HepG2 (cell line): Measurements from ENCODE around the gene MAGI1. TPM values are rescaled to one million over a fixed set of nuclear protein-coding genes. Genes with fewer than 3 reads are reported as not detected.

Experiments used
- ATAC-seq: fragments of 200-7000 bp; cut with Tn5 transposase; 3 replicates; pipeline ENCODE4 v1.9.1; 2020; ENCODE audit warnings: mild to moderate bottlenecking, moderate library complexity
- BruUV-seq: library from RNA; stranded (reverse); fragments of 400-500 nt; replicated peaks from 2 replicates; lab custom pipeline; 2021; lab: Mats Ljungman, UMichigan
- CTCF ChIA-PET: fragments of 300-600 bp; formaldehyde crosslinking; extraction: SDS; loops from one replicate; lab custom pipeline; 2021; ENCODE audit warnings: low total read pairs, inconsistent platforms, low intra/inter-chr PET ratio; lab: Yijun Ruan, JAX
- POLR2A ChIA-PET: fragments of 350-600 bp; sonication (Branson Sonifier 250); formaldehyde crosslinking; loops from one replicate; lab custom pipeline; 2020; ENCODE audit warnings: antibody characterized with exemption, inconsistent platforms; lab: Yijun Ruan, JAX
- DNase-seq: peaks from one replicate; pipeline ENCODE4 v3.0.0-alpha.2; 2015; ENCODE audit warnings: low spot score
- FAIRE-seq: peaks from 3 replicates; lab custom pipeline; 2011; peaks lifted over from hg19 to GRCh38; lab: Jason Lieb, UNC
- H2AFZ ChIP-seq: one replicate; pipeline ENCODE4 v1.6.1; 2011; ENCODE audit warnings: low read length, inconsistent platforms
- H3K27ac ChIP-seq: fragments of 300-600 bp; 3 replicates; pipeline ENCODE4 v1.8.0; 2011; ENCODE audit warnings: mixed run types, mild to moderate bottlenecking, mixed read lengths, low read length, inconsistent platforms; ENCODE audit not compliant: insufficient read depth; ENCODE audit errors: extremely low read length
- H3K27me3 ChIP-seq, 2 experiments: fragments of 200-600 bp in 1 of 2; 2 replicates in 1 of 2; 3 replicates in 1 of 2; pipeline versions ENCODE4 v1.6.0 to v1.8.0; 2011; ENCODE audit warnings: low read length in 2 of 2, mild to moderate bottlenecking in 2 of 2, moderate library complexity in 2 of 2, inconsistent platforms in 1 of 2; ENCODE audit not compliant: insufficient read depth in 2 of 2, control insufficient read depth in 1 of 2
- H3K36me3 ChIP-seq, 2 experiments: fragments of 200-600 bp in 1 of 2; replicated peaks in 1 of 2; 2 replicates in 1 of 2; 3 replicates in 1 of 2; pipeline versions ENCODE4 v1.5.1 to v1.8.0; 2011; ENCODE audit warnings: low read length in 2 of 2, inconsistent platforms in 1 of 2; ENCODE audit not compliant: insufficient read depth in 2 of 2, control insufficient read depth in 1 of 2
- H3K4me1 ChIP-seq: 2 replicates; pipeline ENCODE4 v1.5.1; 2012; ENCODE audit warnings: low read length, inconsistent platforms; ENCODE audit not compliant: insufficient read depth
- H3K4me2 ChIP-seq: 2 replicates; pipeline ENCODE4 v1.6.0; 2011; ENCODE audit warnings: low read depth, low read length, inconsistent platforms
- H3K4me3 ChIP-seq, 3 experiments: fragments of 200-600 bp in 1 of 3; sonication (generic), shearing (Covaris generic) in 1 of 3; replicated peaks in 1 of 3; 2 replicates each; pipeline ENCODE4 v1.5.1; 2011 to 2016; ENCODE audit warnings: low read length in 3 of 3, inconsistent platforms in 2 of 3, low read depth in 2 of 3, mild to moderate bottlenecking in 2 of 3, control low read depth in 1 of 3, mixed read lengths in 1 of 3; ENCODE audit not compliant: insufficient read depth in 1 of 3
- H3K79me2 ChIP-seq: one replicate; pipeline ENCODE4 v1.6.1; 2011; ENCODE audit warnings: low read length, inconsistent platforms; ENCODE audit not compliant: insufficient read depth
- H3K9ac ChIP-seq: 2 replicates; pipeline ENCODE4 v1.6.0; 2011; ENCODE audit warnings: mild to moderate bottlenecking, low read depth, low read length, inconsistent platforms; ENCODE audit not compliant: insufficient read depth
- H3K9me3 ChIP-seq: 2 replicates; pipeline ENCODE4 v1.5.1; 2012; ENCODE audit warnings: mild to moderate bottlenecking, low read length
- H4K20me1 ChIP-seq: 2 replicates; pipeline ENCODE4 v1.6.0; 2011; ENCODE audit warnings: inconsistent platforms, mild to moderate bottlenecking, low read length, moderate library complexity; ENCODE audit not compliant: insufficient read depth
- KMT2A ChIP-seq: sonication (generic); formaldehyde crosslinking; IDR thresholded peaks from 2 replicates; pipeline ENCODE4 v1.4.0; 2020; ENCODE audit warnings: missing genetic modification reagents
- SOX5 ChIP-seq: IDR thresholded peaks from 2 replicates; pipeline ENCODE4 v1.6.1; 2016; ENCODE audit warnings: borderline replicate concordance
- TEAD2 ChIP-seq: sonication (generic); formaldehyde crosslinking; IDR thresholded peaks from 2 replicates; pipeline ENCODE4 v1.9.0; 2021; ENCODE audit warnings: missing genetic modification reagents
- YEATS2 ChIP-seq: sonication (generic); formaldehyde crosslinking; IDR thresholded peaks from 2 replicates; pipeline ENCODE4 v1.4.0; 2020; ENCODE audit warnings: missing genetic modification reagents, borderline replicate concordance
- ZFP37 ChIP-seq: sonication (generic); formaldehyde crosslinking; IDR thresholded peaks from 2 replicates; pipeline ENCODE4 v1.4.0; 2020; ENCODE audit warnings: missing genetic modification reagents, borderline replicate concordance
- ZFYVE20 ChIP-seq: sonication (generic); formaldehyde crosslinking; IDR thresholded peaks from 2 replicates; pipeline ENCODE4 v1.8.0; 2023; ENCODE audit warnings: low read depth, mild to moderate bottlenecking, moderate library complexity, missing genetic modification reagents, borderline replicate concordance
- ZNF124 ChIP-seq: sonication (generic); formaldehyde crosslinking; IDR thresholded peaks from 2 replicates; pipeline ENCODE4 v1.4.0; 2020; ENCODE audit warnings: missing genetic modification reagents
- ZNF335 ChIP-seq: sonication (generic); formaldehyde crosslinking; IDR thresholded peaks from 2 replicates; pipeline ENCODE4 v1.4.0; 2020; ENCODE audit warnings: missing genetic modification reagents
- ZNF468 ChIP-seq: sonication (generic); formaldehyde crosslinking; IDR thresholded peaks from 2 replicates; pipeline ENCODE4 v1.8.0; 2022; ENCODE audit warnings: mild to moderate bottlenecking, moderate library complexity, missing genetic modification reagents
- ZNF556 ChIP-seq: sonication (generic); formaldehyde crosslinking; IDR thresholded peaks from 2 replicates; pipeline ENCODE4 v1.4.0; 2020; ENCODE audit warnings: mild to moderate bottlenecking, missing genetic modification reagents, borderline replicate concordance
- ZNF780A ChIP-seq: sonication (generic); formaldehyde crosslinking; IDR thresholded peaks from 2 replicates; pipeline ENCODE4 v1.8.0; 2022; ENCODE audit warnings: mild to moderate bottlenecking, missing genetic modification reagents, moderate library complexity
- ZNF781 ChIP-seq: sonication (generic); formaldehyde crosslinking; IDR thresholded peaks from 2 replicates; pipeline ENCODE4 v1.5.1; 2020; ENCODE audit warnings: borderline replicate concordance, mild to moderate bottlenecking, missing genetic modification reagents; ENCODE audit errors: not compliant biosample characterization
- WGBS: methylation state at CpG from one replicate; pipeline ENCODE4 v1.1.6; 2017; ENCODE audit warnings: low lambda C conversion rate; 5-methylcytosine and 5-hydroxymethylcytosine counted together
- in situ Hi-C: cut with HindIII; loops from 2 replicates; pipeline ENCODE4 v1.10.0; 2017; ENCODE audit warnings: low pct_unique_long_range_greater_than_20kb; ENCODE audit not compliant: extremely low pct_ligation_motif_present
- intact Hi-C: fragments of 100-400 bp; cut with micrococcal nuclease; formaldehyde crosslinking; loops from one replicate; pipeline ENCODE4 v1.10.0; 2022; ENCODE audit not compliant: unreplicated experiment
- polyA plus RNA-seq, 8 experiments: library from polyadenylated mRNA; depleted of rRNA in 3 of 8; stranded (reverse) in 7 of 8; unstranded in 1 of 8; fragments of >200 nt; fragmentation: Illumina TruSeq in 4 of 8; extraction: Trizol in 4 of 8; gene quantifications; 2 replicates each; pipeline versions ENCODE4 v1.2.1 to v1.2.3, GENCODE V29; 2011 to 2016; ENCODE audit warnings: low read depth in 4 of 8, missing spikeins in 1 of 8, mixed read lengths in 1 of 8; ENCODE audit not compliant: insufficient read depth in 1 of 8
- total RNA-seq, 5 experiments: library from RNA; depleted of rRNA; stranded (reverse); fragments of >200 nt; fragmentation: Illumina TruSeq; extraction: Trizol; gene quantifications; 2 replicates each; pipeline ENCODE4 v1.2.3, GENCODE V29; 2016; ENCODE audit warnings: low read depth in 1 of 5
- TF ChIP-seq, protein P1 (sequence below): sonication (generic); formaldehyde crosslinking; IDR thresholded peaks from 2 replicates; pipeline ENCODE4 v1.4.0; 2020; ENCODE audit warnings: missing genetic modification reagents
- TF ChIP-seq, protein P2 (sequence below): sonication (generic); formaldehyde crosslinking; IDR thresholded peaks from 2 replicates; pipeline ENCODE4 v1.4.0; 2020; ENCODE audit warnings: missing genetic modification reagents

Gene MAGI1
- total and polyA plus RNA-seq, 2 of the 13 experiments (the other 11 are each of a cell fraction or from before 2014, with no cell fraction given): 22.2 to 26.0 TPM

DNA sequence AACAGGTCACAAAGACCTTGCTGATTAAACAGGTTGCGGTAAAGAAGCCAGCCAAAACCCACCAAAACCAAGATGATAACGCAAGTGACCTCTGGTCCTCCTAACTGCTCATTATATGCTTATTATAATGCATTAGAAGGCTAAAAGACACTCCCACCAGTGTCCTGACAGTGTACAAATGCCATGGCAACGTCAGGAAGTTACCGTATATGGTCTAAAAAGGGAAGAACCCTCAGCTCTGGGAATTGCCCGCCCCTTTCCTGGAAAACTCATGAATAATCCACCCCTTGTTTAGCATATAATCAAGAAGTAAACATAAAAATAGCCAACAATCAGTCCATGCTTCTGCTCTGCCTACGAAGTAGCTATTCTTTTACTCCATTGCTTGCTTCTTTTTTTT is 108.1 kb downstream of the MAGI1 start:
- no TSS peak for BruUV-seq
- H3K27me3 ChIP-seq: no peaks in the 10 kb centered on the region
- POLR2A ChIA-PET: no interaction called here
- H3K79me2 ChIP-seq: peaks cover 73% of the 10 kb centered on the region
- no peaks in the 10 kb centered on the region for H3K9me3 ChIP-seq
- H3K27ac ChIP-seq: no peak overlapping the region
- TF ChIP-seq ZNF468 (CRISPR knock-in tag): no peak
- H3K4me1 ChIP-seq: peaks cover 56% of the 10 kb centered on the region
- H3K9ac ChIP-seq: no peak overlapping the region
- ATAC-seq (no peak), FAIRE-seq (no peak), DNase-seq (no peak)
- intact Hi-C loops (no loop called here), in situ Hi-C loops (no loop called here)
- WGBS: 96% methylated on average over 6 of the region's 6 CpGs
- H4K20me1 ChIP-seq: peaks cover 18% of the 10 kb centered on the region
- H3K4me3 ChIP-seq: no peak overlapping the region
- CTCF ChIA-PET: no interaction called here
- H2AFZ ChIP-seq: no peak overlapping the region
- H3K36me3 ChIP-seq: no peaks in the 10 kb centered on the region
- no peak overlapping the region for H3K4me2 ChIP-seq

DNA sequence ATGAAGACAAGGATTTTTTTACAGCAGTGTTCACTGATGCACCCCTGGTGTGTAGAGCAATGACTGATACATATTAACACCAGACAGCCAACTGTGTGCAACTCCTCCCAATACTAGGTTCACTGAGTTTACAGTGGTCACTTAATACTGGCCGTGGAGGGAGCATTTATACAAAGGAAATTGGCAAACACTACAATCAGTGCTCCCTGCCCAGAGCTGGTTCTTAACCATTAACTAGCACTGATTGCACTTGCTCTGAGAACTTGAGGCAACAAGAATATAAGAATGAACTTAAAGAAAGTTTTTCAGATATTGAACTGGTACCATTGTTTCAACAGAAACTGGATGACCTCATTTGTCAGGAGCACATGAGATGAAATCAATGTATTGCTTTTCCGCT is 110.6 kb downstream of the MAGI1 start:
- in situ Hi-C loops: no loop called here
- peaks cover 72% of the 10 kb centered on the region for H3K79me2 ChIP-seq
- ChIA-PET CTCF (no interaction called here), POLR2A (no interaction called here)
- H3K27ac ChIP-seq: peak overlapping the region; percentile 20
- H3K4me1 ChIP-seq: peaks cover 68% of the 10 kb centered on the region
- ATAC-seq: peak; percentile 92
- no peaks in the 10 kb centered on the region for H3K36me3 ChIP-seq
- H3K4me3 ChIP-seq: peak overlapping the region in 2 of 3 experiments; percentile 19 to 24; a peak in 1 of 6 replicates
- no TSS peak for BruUV-seq
- H2AFZ ChIP-seq: no peak overlapping the region
- H4K20me1 ChIP-seq: peaks cover 17% of the 10 kb centered on the region
- H3K9ac ChIP-seq: 0 out of 2 replicates have a peak overlapping the region, but pooled peaks have one; percentile 8
- peak overlapping the region; percentile 60 for H3K4me2 ChIP-seq
- intact Hi-C loops: loop anchor here (10.0 kb wide), 1 partner anchor 107 kb away; the partner anchor contains the start of gene MAGI1
- FAIRE-seq: peak; percentile 63
- peak; percentile 69 for DNase-seq
- no peaks in the 10 kb centered on the region for H3K9me3 ChIP-seq
- WGBS: 10% methylated on average over 2 of the region's 2 CpGs
- no peaks in the 10 kb centered on the region for H3K27me3 ChIP-seq
- TF ChIP-seq ZNF781: no peak
- no peak for TF ChIP-seq ZFYVE20 (CRISPR knock-in tag)
- no peak for TF ChIP-seq ZNF124
- TF ChIP-seq ZFP37 (CRISPR knock-in tag): no peak
- no peak for TF ChIP-seq TEAD2 (CRISPR knock-in tag)
- TF ChIP-seq, protein P1, sequence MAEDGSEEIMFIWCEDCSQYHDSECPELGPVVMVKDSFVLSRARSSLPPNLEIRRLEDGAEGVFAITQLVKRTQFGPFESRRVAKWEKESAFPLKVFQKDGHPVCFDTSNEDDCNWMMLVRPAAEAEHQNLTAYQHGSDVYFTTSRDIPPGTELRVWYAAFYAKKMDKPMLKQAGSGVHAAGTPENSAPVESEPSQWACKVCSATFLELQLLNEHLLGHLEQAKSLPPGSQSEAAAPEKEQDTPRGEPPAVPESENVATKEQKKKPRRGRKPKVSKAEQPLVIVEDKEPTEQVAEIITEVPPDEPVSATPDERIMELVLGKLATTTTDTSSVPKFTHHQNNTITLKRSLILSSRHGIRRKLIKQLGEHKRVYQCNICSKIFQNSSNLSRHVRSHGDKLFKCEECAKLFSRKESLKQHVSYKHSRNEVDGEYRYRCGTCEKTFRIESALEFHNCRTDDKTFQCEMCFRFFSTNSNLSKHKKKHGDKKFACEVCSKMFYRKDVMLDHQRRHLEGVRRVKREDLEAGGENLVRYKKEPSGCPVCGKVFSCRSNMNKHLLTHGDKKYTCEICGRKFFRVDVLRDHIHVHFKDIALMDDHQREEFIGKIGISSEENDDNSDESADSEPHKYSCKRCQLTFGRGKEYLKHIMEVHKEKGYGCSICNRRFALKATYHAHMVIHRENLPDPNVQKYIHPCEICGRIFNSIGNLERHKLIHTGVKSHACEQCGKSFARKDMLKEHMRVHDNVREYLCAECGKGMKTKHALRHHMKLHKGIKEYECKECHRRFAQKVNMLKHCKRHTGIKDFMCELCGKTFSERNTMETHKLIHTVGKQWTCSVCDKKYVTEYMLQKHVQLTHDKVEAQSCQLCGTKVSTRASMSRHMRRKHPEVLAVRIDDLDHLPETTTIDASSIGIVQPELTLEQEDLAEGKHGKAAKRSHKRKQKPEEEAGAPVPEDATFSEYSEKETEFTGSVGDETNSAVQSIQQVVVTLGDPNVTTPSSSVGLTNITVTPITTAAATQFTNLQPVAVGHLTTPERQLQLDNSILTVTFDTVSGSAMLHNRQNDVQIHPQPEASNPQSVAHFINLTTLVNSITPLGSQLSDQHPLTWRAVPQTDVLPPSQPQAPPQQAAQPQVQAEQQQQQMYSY (CRISPR knock-in tag): no peak
- TF ChIP-seq SOX5 (CRISPR knock-in tag): no peak
- TF ChIP-seq ZNF335 (CRISPR knock-in tag): no peak
- TF ChIP-seq ZNF556: peak; percentile 57; the same call in 1 of the 2 replicates
- TF ChIP-seq ZNF780A (CRISPR knock-in tag): no peak
- TF ChIP-seq KMT2A (CRISPR knock-in tag): peak; percentile 43; the same call in 1 of the 2 replicates
- TF ChIP-seq, protein P2, sequence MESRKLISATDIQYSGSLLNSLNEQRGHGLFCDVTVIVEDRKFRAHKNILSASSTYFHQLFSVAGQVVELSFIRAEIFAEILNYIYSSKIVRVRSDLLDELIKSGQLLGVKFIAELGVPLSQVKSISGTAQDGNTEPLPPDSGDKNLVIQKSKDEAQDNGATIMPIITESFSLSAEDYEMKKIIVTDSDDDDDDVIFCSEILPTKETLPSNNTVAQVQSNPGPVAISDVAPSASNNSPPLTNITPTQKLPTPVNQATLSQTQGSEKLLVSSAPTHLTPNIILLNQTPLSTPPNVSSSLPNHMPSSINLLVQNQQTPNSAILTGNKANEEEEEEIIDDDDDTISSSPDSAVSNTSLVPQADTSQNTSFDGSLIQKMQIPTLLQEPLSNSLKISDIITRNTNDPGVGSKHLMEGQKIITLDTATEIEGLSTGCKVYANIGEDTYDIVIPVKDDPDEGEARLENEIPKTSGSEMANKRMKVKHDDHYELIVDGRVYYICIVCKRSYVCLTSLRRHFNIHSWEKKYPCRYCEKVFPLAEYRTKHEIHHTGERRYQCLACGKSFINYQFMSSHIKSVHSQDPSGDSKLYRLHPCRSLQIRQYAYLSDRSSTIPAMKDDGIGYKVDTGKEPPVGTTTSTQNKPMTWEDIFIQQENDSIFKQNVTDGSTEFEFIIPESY (CRISPR knock-in tag): no peak
- TF ChIP-seq YEATS2 (CRISPR knock-in tag): no peak
